Panc1 (cell line): ENCODE measurements around the gene NINL.

Source experiments
- CTCF ChIP-seq: fragments of 450-650 bp; IDR thresholded peaks from 2 replicates; pipeline ENCODE4 v1.5.1; 2017; ENCODE audit warnings: mild to moderate bottlenecking
- POLR2AphosphoS5 ChIP-seq: IDR thresholded peaks from 2 replicates; pipeline ENCODE4 v1.6.1; 2012; ENCODE audit warnings: mild to moderate bottlenecking, low read depth, low read length, moderate library complexity
- SIN3A ChIP-seq: IDR thresholded peaks from 2 replicates; pipeline ENCODE4 v1.6.1; 2012; ENCODE audit warnings: low read depth, mild to moderate bottlenecking, low read length, moderate library complexity, borderline replicate concordance; ENCODE audit not compliant: insufficient read depth
- TCF7L2 ChIP-seq: IDR thresholded peaks from 2 replicates; pipeline ENCODE4 v1.6.1; 2011; ENCODE audit warnings: mild to moderate bottlenecking, low read depth, low read length, inconsistent platforms

GRCh38 chr20:25547999-25548398 lies 37.3 kb downstream of the NINL start:
- TF ChIP-seq CTCF: no peak
- TF ChIP-seq SIN3A: no peak
- TF ChIP-seq POLR2AphosphoS5: no peak
- no peak for TF ChIP-seq TCF7L2
